ENCODE measurements around the gene KLF2. TPM values are rescaled to one million over a fixed set of nuclear protein-coding genes. Genes with fewer than 3 reads are reported as not detected.

Gene KLF2
- total RNA-seq, 2 donors from 2014 or later: 34.9 to 146 TPM

GRCh38 chr19:16360738-16361137 lies 36.1 kb downstream of the KLF2 start:
- DNase-seq (ENCODE audit: low spot score) (no peak), ATAC-seq (ENCODE audit: insufficient number of reproducible peaks, low FRiP score, low read depth) (no peak)
- TF ChIP-seq, protein P1, sequence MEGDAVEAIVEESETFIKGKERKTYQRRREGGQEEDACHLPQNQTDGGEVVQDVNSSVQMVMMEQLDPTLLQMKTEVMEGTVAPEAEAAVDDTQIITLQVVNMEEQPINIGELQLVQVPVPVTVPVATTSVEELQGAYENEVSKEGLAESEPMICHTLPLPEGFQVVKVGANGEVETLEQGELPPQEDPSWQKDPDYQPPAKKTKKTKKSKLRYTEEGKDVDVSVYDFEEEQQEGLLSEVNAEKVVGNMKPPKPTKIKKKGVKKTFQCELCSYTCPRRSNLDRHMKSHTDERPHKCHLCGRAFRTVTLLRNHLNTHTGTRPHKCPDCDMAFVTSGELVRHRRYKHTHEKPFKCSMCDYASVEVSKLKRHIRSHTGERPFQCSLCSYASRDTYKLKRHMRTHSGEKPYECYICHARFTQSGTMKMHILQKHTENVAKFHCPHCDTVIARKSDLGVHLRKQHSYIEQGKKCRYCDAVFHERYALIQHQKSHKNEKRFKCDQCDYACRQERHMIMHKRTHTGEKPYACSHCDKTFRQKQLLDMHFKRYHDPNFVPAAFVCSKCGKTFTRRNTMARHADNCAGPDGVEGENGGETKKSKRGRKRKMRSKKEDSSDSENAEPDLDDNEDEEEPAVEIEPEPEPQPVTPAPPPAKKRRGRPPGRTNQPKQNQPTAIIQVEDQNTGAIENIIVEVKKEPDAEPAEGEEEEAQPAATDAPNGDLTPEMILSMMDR (IDR thresholded peaks at IDR 0.05): no peak
- H3K36me3 ChIP-seq: no peaks in the 10 kb centered on the region
- no peaks in the 10 kb centered on the region for H3K27me3 ChIP-seq (replicated peaks; ENCODE audit: insufficient read depth)
- no peaks in the 10 kb centered on the region for H3K4me1 ChIP-seq (ENCODE audit: control insufficient read depth in 1 of 2, low read depth in 2 of 2)
- H3K4me3 ChIP-seq: no peak overlapping the region
- H3K27ac ChIP-seq: no peak overlapping the region
- H3K9me3 ChIP-seq: no peaks in the 10 kb centered on the region

DNA sequence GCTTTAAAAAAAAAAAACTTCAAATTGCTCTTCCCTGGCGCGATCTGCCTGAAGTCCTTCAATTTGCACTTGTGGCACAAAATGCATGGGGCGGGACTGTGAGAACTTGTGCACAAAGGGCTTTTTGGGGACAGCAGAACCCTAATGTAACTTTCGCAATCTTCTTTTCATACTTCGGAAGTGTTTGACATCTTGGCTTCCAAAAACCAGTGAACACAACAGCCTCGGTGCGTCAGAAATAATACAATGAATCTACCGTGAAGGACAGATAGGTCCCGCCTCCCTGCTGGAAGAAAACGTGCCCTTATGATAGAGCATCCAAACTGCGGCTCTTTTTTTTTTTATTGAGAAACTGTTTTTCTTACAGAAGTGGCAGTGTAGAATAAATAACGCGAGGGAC lies 36.6 kb downstream of the KLF2 start:
- Histone ChIP-seq H3K27ac (no peak overlapping the region), H3K27me3 (replicated peaks; ENCODE audit: insufficient read depth) (no peaks in the 10 kb centered on the region), H3K4me3 (no peak overlapping the region), H3K4me1 (ENCODE audit: control insufficient read depth in 1 of 2, low read depth in 2 of 2) (no peaks in the 10 kb centered on the region), H3K9me3 (no peaks in the 10 kb centered on the region), H3K36me3 (no peaks in the 10 kb centered on the region)
- DNase-seq (ENCODE audit: low spot score): no peak
- TF ChIP-seq, protein P1 (IDR thresholded peaks at IDR 0.05): no peak
- ATAC-seq (ENCODE audit: insufficient number of reproducible peaks, low FRiP score, low read depth): no peak

DNA sequence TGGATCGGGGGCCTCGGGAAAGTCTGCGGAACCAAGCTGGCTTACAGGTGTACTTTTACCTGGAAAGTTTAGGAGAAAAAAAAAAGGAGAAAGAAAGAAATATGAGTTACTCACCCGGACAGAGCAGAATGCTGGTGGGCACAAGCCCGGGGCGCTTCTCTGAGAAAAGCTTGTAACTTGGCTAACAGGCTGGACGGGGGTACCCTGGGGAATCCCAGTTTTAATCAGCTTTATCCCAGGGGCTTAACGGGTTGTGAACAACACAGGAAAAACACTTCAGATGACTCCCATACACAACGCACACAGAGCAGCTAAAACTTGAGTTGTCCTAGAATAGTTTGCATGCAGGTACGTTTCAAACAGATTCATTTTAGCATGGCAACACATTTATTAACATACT lies 37.3 kb downstream of the KLF2 start:
- Histone ChIP-seq H3K27me3 (replicated peaks; ENCODE audit: insufficient read depth) (no peaks in the 10 kb centered on the region), H3K4me1 (ENCODE audit: control insufficient read depth in 1 of 2, low read depth in 2 of 2) (no peaks in the 10 kb centered on the region), H3K4me3 (no peak overlapping the region), H3K9me3 (no peaks in the 10 kb centered on the region), H3K27ac (no peak overlapping the region), H3K36me3 (no peaks in the 10 kb centered on the region)
- ATAC-seq (ENCODE audit: insufficient number of reproducible peaks, low FRiP score, low read depth) (no peak), DNase-seq (ENCODE audit: low spot score) (no peak)
- TF ChIP-seq, protein P1 (IDR thresholded peaks at IDR 0.05): no peak

- H3K4me1 ChIP-seq (ENCODE audit: control insufficient read depth in 1 of 2, low read depth in 2 of 2): no peaks in the 10 kb centered on the region
- H3K27me3 ChIP-seq (replicated peaks; ENCODE audit: insufficient read depth): no peaks in the 10 kb centered on the region
- no peaks in the 10 kb centered on the region for H3K9me3 ChIP-seq
- ATAC-seq (ENCODE audit: insufficient number of reproducible peaks, low FRiP score, low read depth) (no peak), DNase-seq (ENCODE audit: low spot score) (no peak)
- no peak overlapping the region for H3K4me3 ChIP-seq
- TF ChIP-seq, protein P1 (IDR thresholded peaks at IDR 0.05): no peak
- no peaks in the 10 kb centered on the region for H3K36me3 ChIP-seq
- H3K27ac ChIP-seq: no peak overlapping the region
Measured at GRCh38 chr19:16363133-16363851, 38.7 kb downstream of the KLF2 start.

DNA sequence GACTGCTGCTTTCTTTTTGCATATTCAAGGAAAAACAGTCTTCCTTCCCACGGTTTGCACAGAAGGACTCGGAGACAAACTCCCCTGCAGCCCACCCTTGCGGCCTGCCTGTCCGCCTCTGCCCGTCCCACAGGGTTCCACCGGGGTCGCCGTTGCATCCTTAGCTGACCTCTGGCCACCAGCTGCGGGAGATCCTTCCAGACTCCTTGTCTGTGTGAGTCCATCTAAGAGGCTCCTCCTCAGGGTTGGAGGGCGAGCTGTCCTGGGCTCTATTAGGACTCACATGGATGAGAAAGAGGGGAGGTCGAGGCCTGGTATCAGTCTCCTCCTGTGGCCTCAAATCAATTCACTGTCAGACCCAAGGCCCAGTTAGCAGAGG lies 39.2 kb downstream of the KLF2 start:
- no peak overlapping the region for H3K27ac ChIP-seq
- H3K36me3 ChIP-seq: no peaks in the 10 kb centered on the region
- H3K4me1 ChIP-seq (ENCODE audit: control insufficient read depth in 1 of 2, low read depth in 2 of 2): no peaks in the 10 kb centered on the region
- no peaks in the 10 kb centered on the region for H3K9me3 ChIP-seq
- H3K27me3 ChIP-seq (replicated peaks; ENCODE audit: insufficient read depth): no peaks in the 10 kb centered on the region
- no peak overlapping the region for H3K4me3 ChIP-seq
- DNase-seq (ENCODE audit: low spot score) (no peak), ATAC-seq (ENCODE audit: insufficient number of reproducible peaks, low FRiP score, low read depth) (no peak)
- TF ChIP-seq, protein P1 (IDR thresholded peaks at IDR 0.05): no peak
